ENCODE data around the gene SLC44A3. TPM values are rescaled to one million over a fixed set of nuclear protein-coding genes. Genes with fewer than 3 reads are reported as not detected.

Gene SLC44A3
- total and polyA plus RNA-seq, 11 donors: 1.3 to 8.8 (median 5.8) TPM

GRCh38 chr1:94931254-94931841, 111.2 kb downstream of the SLC44A3 start:
- no peak for DNase-seq
- 95 to 99% (median 97%) methylated on average over 7 of the region's 7 CpGs for WGBS, 4 donors
- Histone ChIP-seq H3K27ac (no peak overlapping the region), H3K36me3 (peaks cover 0 to 25% (median 4%) of the 10 kb centered on the region in 9 donors), H3K4me3 (no peak overlapping the region), H3K27me3 (peaks cover 0 to 12% (median 0%) of the 10 kb centered on the region in 9 donors), H3K9me3 (no peaks in the 10 kb centered on the region), H3K4me1 (peaks cover 0 to 34% (median 21%) of the 10 kb centered on the region in 12 donors)
- ATAC-seq: no peak
- intact Hi-C loops (cut with DNase I): no loop called here
- no peak for TF ChIP-seq POLR2A (IDR thresholded peaks at IDR 0.05)
- TF ChIP-seq CTCF (IDR thresholded peaks at IDR 0.05): no peak

GRCh38 chr1:94934551-94934950, 114.4 kb downstream of the SLC44A3 start:
- Histone ChIP-seq H3K4me3 (no peak overlapping the region), H3K27me3 (no peaks in the 10 kb centered on the region), H3K27ac (no peak overlapping the region), H3K36me3 (peaks cover 0 to 25% (median 4%) of the 10 kb centered on the region in 9 donors), H3K4me1 (peaks cover 0 to 42% (median 17%) of the 10 kb centered on the region in 12 donors), H3K9me3 (no peaks in the 10 kb centered on the region)
- intact Hi-C loops (cut with DNase I): no loop called here
- DNase-seq: no peak
- 81 to 89% (median 85%) methylated on average over 2 of the region's 2 CpGs for WGBS, 4 donors
- TF ChIP-seq CTCF (IDR thresholded peaks at IDR 0.05) (no peak), POLR2A (IDR thresholded peaks at IDR 0.05) (no peak)
- no peak for ATAC-seq

GRCh38 chr1:94935034-94935433, 114.9 kb downstream of the SLC44A3 start:
- DNase-seq: no peak
- Histone ChIP-seq H3K27me3 (no peaks in the 10 kb centered on the region), H3K4me3 (no peak overlapping the region), H3K9me3 (no peaks in the 10 kb centered on the region), H3K27ac (no peak overlapping the region), H3K4me1 (peaks cover 0 to 41% (median 13%) of the 10 kb centered on the region in 12 donors), H3K36me3 (peaks cover 0 to 25% (median 4%) of the 10 kb centered on the region in 9 donors)
- no peak for TF ChIP-seq CTCF (IDR thresholded peaks at IDR 0.05)
- no peak for TF ChIP-seq POLR2A (IDR thresholded peaks at IDR 0.05)
- intact Hi-C loops (cut with DNase I): no loop called here
- 92 to 95% (median 93%) methylated on average over 1 of the region's 1 CpG for WGBS, 4 donors
- ATAC-seq: no peak

- no peaks in the 10 kb centered on the region for H3K27me3 ChIP-seq
- 59 to 83% (median 66%) methylated on average over 1 of the region's 1 CpG for WGBS, 4 donors
These were observed 115.3 kb downstream of the SLC44A3 start for GRCh38 chr1:94935476-94935875.

More at GRCh38 chr1:94935476-94935875, 115.3 kb downstream of the SLC44A3 start:
- H3K36me3 ChIP-seq: peaks cover 0 to 25% (median 4%) of the 10 kb centered on the region in 9 donors
- peak overlapping the region in 2 of 12 donors; percentile 7 to 53 for H3K27ac ChIP-seq
- intact Hi-C loops (cut with DNase I): no loop called here
- H3K4me3 ChIP-seq: no peak overlapping the region
- no peak for DNase-seq
- peaks cover 0 to 41% (median 13%) of the 10 kb centered on the region in 12 donors for H3K4me1 ChIP-seq
- ATAC-seq: no peak
- no peaks in the 10 kb centered on the region for H3K9me3 ChIP-seq
- TF ChIP-seq POLR2A (IDR thresholded peaks at IDR 0.05): no peak
- no peak for TF ChIP-seq CTCF (IDR thresholded peaks at IDR 0.05)

Measured in heart left ventricle (tissue), 16 donors.